A549 treated with DMSO at 1 μM for 4 hours (cell line): ENCODE data around the gene BBS10. TPM values are rescaled to one million over a fixed set of nuclear protein-coding genes. Genes with fewer than 3 reads are reported as not detected.

Experiments
- total RNA-seq: library from RNA; stranded (reverse); fragments of 200-300 nt; extraction: Qiagen RNA extraction; gene quantifications from 5 replicates; pipeline ENCODE4 v1.2.3, GENCODE V29; 2022; ENCODE audit warnings: low read depth

The BBS10 gene
- 3.8 to 5.8 TPM (median 4.7 TPM) in 5 replicates for total RNA-seq

GRCh38 chr12:76348079-76348901, at the start of gene BBS10:
Gene BBS10 (minus strand): TSS chr12:76348415. CDS start chr12:76348358, 57 bp downstream.

Other genes starting within 250 kb of the BBS10 start
- 13.6 to 24.5 TPM (median 22.5 TPM) in 5 replicates for gene OSBPL8, start 211.4 kb upstream of the BBS10 start, total RNA-seq